ENCODE measurements around the gene PCDHGA7. TPM values are rescaled to one million over a fixed set of nuclear protein-coding genes. Genes with fewer than 3 reads are reported as not detected.

PCDHGA7 gene
- total RNA-seq, 1 donor from 2014 or later, result 7.6 TPM

DNA sequence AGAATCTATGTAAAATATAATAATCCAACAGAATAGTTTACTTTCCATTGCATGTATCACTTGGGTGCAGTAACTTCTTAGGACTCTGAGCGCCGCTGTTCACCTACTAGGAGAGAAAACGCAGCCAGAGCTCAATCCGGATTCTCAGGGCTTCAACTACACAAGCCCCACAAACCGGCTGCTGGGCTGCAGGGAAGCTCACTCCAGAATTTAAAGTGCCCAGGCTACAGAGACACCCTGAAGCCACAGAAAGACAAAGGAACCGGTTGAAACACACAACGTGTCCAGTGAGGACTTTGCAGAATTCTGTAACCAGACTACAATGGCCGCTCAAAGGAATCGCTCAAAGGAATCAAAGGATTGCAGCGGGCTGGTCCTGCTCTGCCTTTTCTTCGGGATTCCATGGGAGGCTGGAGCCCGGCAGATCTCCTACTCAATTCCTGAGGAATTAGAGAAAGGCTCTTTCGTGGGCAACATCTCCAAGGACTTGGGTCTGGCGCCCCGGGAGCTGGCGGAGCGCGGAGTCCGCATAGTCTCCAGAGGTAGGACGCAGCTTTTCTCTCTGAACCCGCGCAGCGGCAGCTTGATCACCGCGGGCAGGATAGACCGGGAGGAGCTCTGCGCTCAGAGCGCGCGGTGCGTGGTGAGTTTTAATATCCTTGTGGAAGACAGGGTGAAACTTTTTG lies 30.5 kb downstream of the PCDHGA7 start, which contains the start of gene PCDHGA10:
TSS of gene PCDHGA10 (plus strand) at position 134 of the 686 bp plus-strand sequence. CDS start at position 323, 189 bp downstream.

GRCh38 chr5:141417494-141418172 lies 35.1 kb downstream of the PCDHGA7 start, which contains the start of gene PCDHGB7:
PCDHGB7 (plus strand) TSS chr5:141417677; CDS start chr5:141417860, 183 bp downstream.

DNA sequence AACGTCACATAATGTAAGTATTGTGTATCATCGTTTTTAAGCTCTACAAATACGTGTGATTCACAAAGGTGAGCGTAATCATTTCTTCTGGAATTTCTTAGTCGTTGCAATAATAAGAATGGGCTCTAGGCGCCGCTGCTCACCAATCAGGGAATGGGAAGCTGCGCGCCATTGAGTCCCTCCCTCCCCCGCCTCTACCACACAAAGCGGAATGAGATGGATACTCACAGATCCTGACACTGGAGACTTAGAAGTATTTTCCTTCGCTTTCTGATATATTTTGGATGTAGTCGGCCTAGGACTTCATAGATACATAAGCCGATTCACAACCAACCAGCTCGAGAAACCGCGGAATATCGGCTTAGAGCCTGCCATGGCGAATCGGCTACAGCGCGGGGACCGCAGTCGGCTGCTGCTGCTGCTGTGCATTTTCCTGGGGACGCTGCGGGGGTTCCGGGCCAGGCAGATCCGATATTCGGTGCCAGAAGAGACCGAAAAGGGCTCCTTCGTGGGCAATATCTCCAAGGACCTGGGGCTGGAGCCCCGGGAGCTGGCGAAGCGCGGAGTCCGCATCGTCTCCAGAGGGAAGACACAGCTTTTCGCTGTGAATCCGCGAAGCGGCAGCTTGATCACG lies 38.4 kb downstream of the PCDHGA7 start, which contains the start of gene PCDHGA11:
TSS of gene PCDHGA11 (plus strand) at position 197 of the 634 bp plus-strand sequence. CDS start at position 374, 177 bp downstream.

GRCh38 chr5:141430332-141431113 lies 48.0 kb downstream of the PCDHGA7 start, which contains the start of gene PCDHGA12:
PCDHGA12 (plus strand) TSS chr5:141430507; CDS start chr5:141430760, 253 bp downstream.

Other genes starting within 250 kb of the PCDHGA7 start
- 11.1 TPM for gene PCDHB5, start 247.5 kb upstream of the PCDHGA7 start, total RNA-seq
- gene PCDHB6, start 232.7 kb upstream of the PCDHGA7 start, total RNA-seq, result 4.2 TPM
- 8.5 TPM for gene PCDHB7, start 210.1 kb upstream of the PCDHGA7 start, total RNA-seq
- 8.1 TPM for gene PCDHB8, start 205.0 kb upstream of the PCDHGA7 start, total RNA-seq
- 5.8 TPM for gene PCDHB16, start 200.4 kb upstream of the PCDHGA7 start, total RNA-seq
- gene PCDHB9, start 195.6 kb upstream of the PCDHGA7 start, total RNA-seq, result 9.2 TPM
- gene PCDHB10, start 190.4 kb upstream of the PCDHGA7 start, total RNA-seq, result 22.4 TPM
- gene PCDHB11, start 183.1 kb upstream of the PCDHGA7 start, total RNA-seq, result 14.8 TPM
- 15.5 TPM for gene PCDHB12, start 174.0 kb upstream of the PCDHGA7 start, total RNA-seq
- gene PCDHB13, start 168.8 kb upstream of the PCDHGA7 start, total RNA-seq, result 10.8 TPM
- gene PCDHB14, start 159.4 kb upstream of the PCDHGA7 start, total RNA-seq, result 12.7 TPM
- 22.6 TPM for gene PCDHB15, start 137.3 kb upstream of the PCDHGA7 start, total RNA-seq
- gene SLC25A2, start 78.7 kb upstream of the PCDHGA7 start, total RNA-seq, result 0.23 TPM
- 103 TPM for gene TAF7, start 62.0 kb upstream of the PCDHGA7 start, total RNA-seq
- gene PCDHGA1, start 52.2 kb upstream of the PCDHGA7 start, total RNA-seq, result 4.2 TPM
- gene PCDHGA2, start 44.0 kb upstream of the PCDHGA7 start, total RNA-seq, result 8.5 TPM
- gene PCDHGA3, start 38.9 kb upstream of the PCDHGA7 start, total RNA-seq, result 7.2 TPM
- 10.4 TPM for gene PCDHGB1, start 32.6 kb upstream of the PCDHGA7 start, total RNA-seq
- gene PCDHGA4, start 27.7 kb upstream of the PCDHGA7 start, total RNA-seq, result 12.5 TPM
- gene PCDHGB2, start 22.7 kb upstream of the PCDHGA7 start, total RNA-seq, result 7.6 TPM
- gene PCDHGA5, start 18.6 kb upstream of the PCDHGA7 start, total RNA-seq, result 7.2 TPM
- 9.2 TPM for gene PCDHGB3, start 12.5 kb upstream of the PCDHGA7 start, total RNA-seq
- 11.3 TPM for gene PCDHGA6, start 8.9 kb upstream of the PCDHGA7 start, total RNA-seq
- 14.8 TPM for gene PCDHGB4, start 5.0 kb downstream of the PCDHGA7 start, total RNA-seq
- gene PCDHGA8, start 9.9 kb downstream of the PCDHGA7 start, total RNA-seq, result 6.9 TPM
- 24.0 TPM for gene PCDHGB5, start 15.2 kb downstream of the PCDHGA7 start, total RNA-seq
- 14.3 TPM for gene PCDHGA9, start 20.0 kb downstream of the PCDHGA7 start, total RNA-seq
- 17.8 TPM for gene PCDHGB6, start 25.3 kb downstream of the PCDHGA7 start, total RNA-seq
- gene PCDHGA10, start 30.2 kb downstream of the PCDHGA7 start, total RNA-seq, result 15.2 TPM
- gene PCDHGB7, start 34.9 kb downstream of the PCDHGA7 start, total RNA-seq, result 18.2 TPM
- gene PCDHGA11, start 38.3 kb downstream of the PCDHGA7 start, total RNA-seq, result 18.9 TPM
- 7.4 TPM for gene PCDHGA12, start 47.8 kb downstream of the PCDHGA7 start, total RNA-seq
- gene PCDHGC3, start 93.2 kb downstream of the PCDHGA7 start, total RNA-seq, result 69.0 TPM
- gene PCDHGC4, start 102.3 kb downstream of the PCDHGA7 start, total RNA-seq, result 91.6 TPM
- 9.5 TPM for gene PCDHGC5, start 106.3 kb downstream of the PCDHGA7 start, total RNA-seq
- gene DIAPH1, start 236.3 kb downstream of the PCDHGA7 start, total RNA-seq, result 26.1 TPM